ENCODE results near the gene KCNK18. TPM values are rescaled to one million over a fixed set of nuclear protein-coding genes. Genes with fewer than 3 reads are reported as not detected.

KCNK18 gene
- total RNA-seq, 2 experiments from 2014 or later: not detected

- ChIA-PET POLR2A (no interaction called here), CTCF (interaction anchor here (0.8 kb wide), 1 partner anchor 38 kb away, joined by 3 read pairs; no protein-coding TSS in a partner anchor)
- peaks cover 4% of the 10 kb centered on the region for H3K4me1 Mint-ChIP-seq
- peaks cover 7% of the 10 kb centered on the region for H3K27me3 Mint-ChIP-seq
- H3K9me3 Mint-ChIP-seq: no peaks in the 10 kb centered on the region
- no peak overlapping the region for H3K4me3 Mint-ChIP-seq
- no peak for DNase-seq
- H3K36me3 Mint-ChIP-seq (ENCODE audit: low read depth): no peaks in the 10 kb centered on the region
- no peak overlapping the region for H3K27ac Mint-ChIP-seq
These were observed 57.8 kb downstream of the KCNK18 start for GRCh38 chr10:117254774-117255735.

GRCh38 chr10:117255835-117256460, 58.7 kb downstream of the KCNK18 start:
- Mint-ChIP-seq H3K9me3 (no peaks in the 10 kb centered on the region), H3K36me3 (ENCODE audit: low read depth) (no peaks in the 10 kb centered on the region), H3K4me1 (peaks cover 4% of the 10 kb centered on the region), H3K27ac (no peak overlapping the region), H3K4me3 (no peak overlapping the region), H3K27me3 (peaks cover 12% of the 10 kb centered on the region)
- ChIA-PET CTCF (interaction anchor here (0.8 kb wide), 1 partner anchor 39 kb away, joined by 3 read pairs; no protein-coding TSS in a partner anchor), POLR2A (no interaction called here)
- DNase-seq: no peak

- DNase-seq: no peak
- Mint-ChIP-seq H3K4me3 (no peak overlapping the region), H3K36me3 (ENCODE audit: low read depth) (no peaks in the 10 kb centered on the region), H3K27ac (no peak overlapping the region), H3K4me1 (peaks cover 4% of the 10 kb centered on the region), H3K27me3 (peaks cover 15% of the 10 kb centered on the region), H3K9me3 (no peaks in the 10 kb centered on the region)
- ChIA-PET CTCF (no interaction called here), POLR2A (no interaction called here)
These were observed 59.6 kb downstream of the KCNK18 start for GRCh38 chr10:117256910-117257309.

- Mint-ChIP-seq H3K27ac (no peak overlapping the region), H3K27me3 (peaks cover 15% of the 10 kb centered on the region), H3K4me1 (peaks cover 4% of the 10 kb centered on the region), H3K4me3 (no peak overlapping the region), H3K9me3 (no peaks in the 10 kb centered on the region), H3K36me3 (ENCODE audit: low read depth) (no peaks in the 10 kb centered on the region)
- POLR2A ChIA-PET: no interaction called here
- no peak for DNase-seq
- CTCF ChIA-PET: no interaction called here
These were observed 60.4 kb downstream of the KCNK18 start for GRCh38 chr10:117257721-117258120.

- peaks cover 15% of the 10 kb centered on the region for H3K27me3 Mint-ChIP-seq
- ChIA-PET POLR2A (no interaction called here), CTCF (interaction anchor here (0.7 kb wide), 1 partner anchor 497 kb away, joined by 4 read pairs; no protein-coding TSS in a partner anchor)
- H3K36me3 Mint-ChIP-seq (ENCODE audit: low read depth): no peaks in the 10 kb centered on the region
- no peak for DNase-seq
- peaks cover 4% of the 10 kb centered on the region for H3K4me1 Mint-ChIP-seq
- no peak overlapping the region for H3K27ac Mint-ChIP-seq
- H3K4me3 Mint-ChIP-seq: no peak overlapping the region
- H3K9me3 Mint-ChIP-seq: no peaks in the 10 kb centered on the region
These were observed 62.0 kb downstream of the KCNK18 start for GRCh38 chr10:117259279-117259678.

Small RNA genes within 50 kb of the gene (microRNA-seq; reads per million reads assigned to microRNA genes)
- gene MIR3663 (ENCODE audit: borderline microRNAs expressed, borderline replicate concordance): not detected

Other genes starting within 250 kb of the KCNK18 start
- gene SHTN1, start 192.3 kb upstream of the KCNK18 start, total RNA-seq: under 1 TPM; 0.40 to 0.45 TPM
- not detected for gene VAX1, start 59.2 kb upstream of the KCNK18 start, total RNA-seq
- gene SLC18A2, start 43.6 kb downstream of the KCNK18 start, total RNA-seq: not detected
- gene PDZD8, start 178.0 kb downstream of the KCNK18 start, total RNA-seq: 10 to 100 TPM; 10.9 to 13.4 TPM